LNCaP clone FGC (cell line): Measurements from ENCODE around the gene HS6ST2.

Source experiments
- DNase-seq: peaks from one replicate; pipeline ENCODE4 v3.0.0-alpha.2; 2011; ENCODE audit warnings: low read depth
- H3K4me3 ChIP-seq: 2 replicates; pipeline ENCODE4 v1.5.1; 2011; ENCODE audit warnings: mild to moderate bottlenecking, low read depth, low read length, control low read depth
- CTCF ChIP-seq: IDR thresholded peaks from 2 replicates; pipeline ENCODE4 v1.5.1; 2012; ENCODE audit warnings: mild to moderate bottlenecking; ENCODE audit not compliant: control insufficient read depth, insufficient read depth; ENCODE audit errors: extremely low read depth

HS6ST2 gene

GRCh38 chrX:132875650-132876522, 82.5 kb downstream of the HS6ST2 start:
- DNase-seq = peak; percentile 38
- TF ChIP-seq CTCF = no peak
- no peak overlapping the region for H3K4me3 ChIP-seq

- H3K4me3 ChIP-seq = no peak overlapping the region
- no peak for TF ChIP-seq CTCF
- DNase-seq = no peak
Measured at GRCh38 chrX:132862562-132862961, 95.9 kb downstream of the HS6ST2 start.

GRCh38 chrX:132861076-132861475, 97.4 kb downstream of the HS6ST2 start:
- no peak for DNase-seq
- no peak for TF ChIP-seq CTCF
- H3K4me3 ChIP-seq = no peak overlapping the region

- TF ChIP-seq CTCF = no peak
- no peak for DNase-seq
- no peak overlapping the region for H3K4me3 ChIP-seq
Measured at GRCh38 chrX:132860200-132860599, 98.2 kb downstream of the HS6ST2 start.

GRCh38 chrX:132858018-132858417, 100.4 kb downstream of the HS6ST2 start:
- no peak for TF ChIP-seq CTCF
- no peak for DNase-seq
- H3K4me3 ChIP-seq = no peak overlapping the region

- no peak for TF ChIP-seq CTCF
- no peak overlapping the region for H3K4me3 ChIP-seq
- DNase-seq = no peak
Measured at GRCh38 chrX:132855780-132856341, 102.6 kb downstream of the HS6ST2 start.
